ENCODE results near the gene SLC47A2.

SLC47A2 gene

DNA sequence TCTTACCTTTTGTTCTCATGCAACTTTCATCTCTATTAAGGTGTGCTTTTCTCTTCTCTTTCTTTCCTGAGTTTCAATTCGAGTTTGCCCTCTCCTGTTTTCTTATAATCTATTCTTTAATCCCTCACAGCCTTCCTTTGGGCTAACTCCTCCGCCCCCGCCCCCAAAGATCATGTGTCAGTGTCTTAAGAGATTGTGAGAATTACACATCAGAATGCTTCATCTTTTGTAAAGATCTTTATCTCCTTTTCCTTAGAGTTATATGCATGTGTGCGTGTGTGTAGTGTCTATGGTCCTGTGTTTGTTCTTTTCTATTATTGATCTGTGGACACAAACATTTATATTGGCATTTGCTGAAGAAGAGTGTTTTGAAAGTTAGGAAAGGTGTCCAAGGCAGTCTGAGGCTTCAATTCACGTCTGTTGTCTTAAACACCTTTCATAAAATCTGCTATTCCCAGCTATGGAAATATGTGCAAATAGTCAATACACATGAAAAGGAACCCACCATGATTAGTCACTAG is 74.0 kb downstream of the SLC47A2 start:
- DNase-seq = no peak

DNA sequence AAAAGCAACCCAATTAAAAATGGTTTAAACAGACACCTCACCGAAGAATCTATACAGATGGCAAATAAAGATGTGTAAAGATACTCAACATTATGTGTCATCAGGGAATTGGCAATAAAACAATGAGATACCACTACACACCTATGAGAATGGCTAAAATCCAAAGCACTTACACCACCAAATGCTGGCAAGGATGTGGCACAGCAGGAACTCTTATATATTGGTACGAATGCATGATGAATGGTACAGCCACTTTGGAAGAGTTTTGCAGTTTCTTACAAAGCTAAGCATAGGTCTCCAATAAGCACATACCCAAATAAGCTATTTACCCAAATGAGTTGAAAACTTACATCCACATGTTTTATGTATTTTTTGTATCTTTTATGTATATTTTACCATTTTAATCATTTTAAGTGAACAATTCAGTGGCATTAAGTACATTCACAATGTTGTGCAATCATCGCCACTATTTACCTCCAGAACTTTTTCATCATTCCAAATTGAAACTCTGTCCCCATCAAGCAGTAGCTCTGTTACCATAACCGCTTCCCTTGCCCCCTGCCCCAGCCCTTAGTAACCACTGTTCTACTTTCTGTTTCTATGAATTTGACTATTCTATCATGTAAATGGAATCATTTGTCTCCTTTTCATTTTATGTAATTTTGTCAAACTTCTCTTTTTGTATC is 74.6 kb downstream of the SLC47A2 start:
- no peak for DNase-seq

DNA sequence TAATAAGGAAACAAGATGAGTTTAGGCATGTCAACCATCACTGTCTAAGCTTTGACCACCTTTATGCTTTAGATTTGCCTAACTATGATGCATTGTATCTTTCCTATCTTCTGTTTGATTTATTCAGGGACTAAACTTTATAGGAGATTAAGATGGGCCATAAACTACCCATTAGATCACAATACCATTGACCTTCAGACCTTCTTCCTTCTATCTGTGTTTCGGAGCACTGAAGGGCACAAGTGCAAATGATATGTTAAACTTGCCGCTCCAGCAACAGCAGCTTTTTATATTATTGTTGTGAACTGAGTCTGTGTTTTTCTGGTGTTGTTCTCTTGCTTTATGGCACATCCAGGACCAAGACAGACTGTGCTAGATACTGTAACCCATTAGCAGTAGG is 84.5 kb downstream of the SLC47A2 start:
- no peak for DNase-seq

DNA sequence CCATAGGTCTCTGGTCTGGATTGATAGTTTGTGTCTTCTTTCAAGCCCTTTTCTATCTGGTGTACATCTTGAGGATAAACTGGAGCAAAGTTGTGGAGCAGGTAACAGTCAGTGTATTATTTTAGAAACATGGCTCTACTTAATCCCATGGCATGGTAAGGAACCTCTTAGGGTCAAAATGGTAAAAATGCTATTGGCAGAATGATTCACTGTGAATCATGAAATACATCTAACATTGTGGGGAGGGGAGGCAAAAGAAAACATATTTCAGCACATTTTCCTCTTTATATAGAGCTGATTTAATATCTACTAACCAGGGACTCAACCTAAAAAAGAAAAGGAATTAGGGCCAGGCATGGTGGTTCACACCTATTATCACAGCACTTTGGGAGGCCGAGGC is 85.7 kb downstream of the SLC47A2 start:
- DNase-seq = no peak

- no peak for DNase-seq
Measured at GRCh38 chr17:19630035-19630434, 86.3 kb downstream of the SLC47A2 start.

GRCh38 chr17:19629449-19629848 is 86.9 kb downstream of the SLC47A2 start:
- no peak for DNase-seq

Measured in NCI-H2029 (cell line).